Fibroblast of lung (primary cell): ENCODE results near the gene CHAT.

Experiments
- EZH2 ChIP-seq: IDR thresholded peaks from 2 replicates; pipeline ENCODE4 v1.5.1; 2012; ENCODE audit warnings: low read length, control low read depth, mild to moderate bottlenecking; ENCODE audit errors: missing control alignments
- TF ChIP-seq, protein P1 (sequence below), 2 donors: IDR thresholded peaks in 1 of 2; conservative IDR thresholded peaks in 1 of 2; 1 replicate in 1 of 2; 2 replicates in 1 of 2; pipeline ENCODE4 v1.5.1; 2011 to 2012; ENCODE audit warnings: low read length in 2 of 2, control low read depth in 1 of 2, inconsistent platforms in 1 of 2, low read depth in 1 of 2, mild to moderate bottlenecking in 1 of 2

DNA sequence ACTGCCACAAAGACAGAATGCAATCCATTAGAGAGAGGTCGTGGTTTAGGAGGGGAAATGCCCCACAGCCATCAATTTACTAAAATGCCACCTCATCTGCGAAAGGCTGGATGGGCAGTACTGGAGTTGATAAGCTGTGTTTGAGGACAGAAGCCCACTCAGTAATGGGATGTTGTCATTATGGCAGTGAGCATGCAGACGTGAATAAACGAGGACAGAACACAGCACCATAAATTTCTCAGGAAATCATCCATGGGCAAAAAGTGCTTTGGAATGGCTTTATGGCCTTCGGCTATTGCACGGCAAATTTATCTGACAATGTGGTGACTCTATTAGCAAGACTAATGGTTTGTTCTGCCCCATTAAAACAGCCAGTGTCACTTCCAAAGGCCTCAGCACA lies 49.8 kb downstream of the CHAT start:
- TF ChIP-seq, protein P1, sequence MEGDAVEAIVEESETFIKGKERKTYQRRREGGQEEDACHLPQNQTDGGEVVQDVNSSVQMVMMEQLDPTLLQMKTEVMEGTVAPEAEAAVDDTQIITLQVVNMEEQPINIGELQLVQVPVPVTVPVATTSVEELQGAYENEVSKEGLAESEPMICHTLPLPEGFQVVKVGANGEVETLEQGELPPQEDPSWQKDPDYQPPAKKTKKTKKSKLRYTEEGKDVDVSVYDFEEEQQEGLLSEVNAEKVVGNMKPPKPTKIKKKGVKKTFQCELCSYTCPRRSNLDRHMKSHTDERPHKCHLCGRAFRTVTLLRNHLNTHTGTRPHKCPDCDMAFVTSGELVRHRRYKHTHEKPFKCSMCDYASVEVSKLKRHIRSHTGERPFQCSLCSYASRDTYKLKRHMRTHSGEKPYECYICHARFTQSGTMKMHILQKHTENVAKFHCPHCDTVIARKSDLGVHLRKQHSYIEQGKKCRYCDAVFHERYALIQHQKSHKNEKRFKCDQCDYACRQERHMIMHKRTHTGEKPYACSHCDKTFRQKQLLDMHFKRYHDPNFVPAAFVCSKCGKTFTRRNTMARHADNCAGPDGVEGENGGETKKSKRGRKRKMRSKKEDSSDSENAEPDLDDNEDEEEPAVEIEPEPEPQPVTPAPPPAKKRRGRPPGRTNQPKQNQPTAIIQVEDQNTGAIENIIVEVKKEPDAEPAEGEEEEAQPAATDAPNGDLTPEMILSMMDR (conservative IDR thresholded peaks at IDR 0.05 in 1 of 2, IDR thresholded peaks at IDR 0.05 in 1 of 2; ENCODE audit: low read depth in 1 of 2, low read length in 2 of 2): no peak
- TF ChIP-seq EZH2: no peak
